C4-2B (cell line): Measurements from ENCODE around the gene BEGAIN.

ENCODE experiments used
- CTCF ChIP-seq: fragments of 450-650 bp; conservative IDR thresholded peaks from 2 replicates; pipeline ENCODE4 v1.5.1; 2017; ENCODE audit warnings: mild to moderate bottlenecking
- ZFX ChIP-seq: fragments of 450-650 bp; IDR thresholded peaks from 2 replicates; pipeline ENCODE4 v1.6.1; 2017

GRCh38 chr14:100498068-100498467 is 89.1 kb downstream of the BEGAIN start:
- TF ChIP-seq CTCF (no peak), ZFX (no peak)
